ENCODE data around the gene ZMYM3.
"Not testable (repeated sequence)": the region's sequence is repeated elsewhere in the genome, so short reads cannot be mapped to it uniquely, and the experiment has no call there.

GRCh38 chrX:71281300-71281699 is 27.4 kb upstream of the ZMYM3 start:
- not testable (repeated sequence) for TF ChIP-seq ZFX (IDR thresholded peaks at IDR 0.05)
- TF ChIP-seq, protein P1, sequence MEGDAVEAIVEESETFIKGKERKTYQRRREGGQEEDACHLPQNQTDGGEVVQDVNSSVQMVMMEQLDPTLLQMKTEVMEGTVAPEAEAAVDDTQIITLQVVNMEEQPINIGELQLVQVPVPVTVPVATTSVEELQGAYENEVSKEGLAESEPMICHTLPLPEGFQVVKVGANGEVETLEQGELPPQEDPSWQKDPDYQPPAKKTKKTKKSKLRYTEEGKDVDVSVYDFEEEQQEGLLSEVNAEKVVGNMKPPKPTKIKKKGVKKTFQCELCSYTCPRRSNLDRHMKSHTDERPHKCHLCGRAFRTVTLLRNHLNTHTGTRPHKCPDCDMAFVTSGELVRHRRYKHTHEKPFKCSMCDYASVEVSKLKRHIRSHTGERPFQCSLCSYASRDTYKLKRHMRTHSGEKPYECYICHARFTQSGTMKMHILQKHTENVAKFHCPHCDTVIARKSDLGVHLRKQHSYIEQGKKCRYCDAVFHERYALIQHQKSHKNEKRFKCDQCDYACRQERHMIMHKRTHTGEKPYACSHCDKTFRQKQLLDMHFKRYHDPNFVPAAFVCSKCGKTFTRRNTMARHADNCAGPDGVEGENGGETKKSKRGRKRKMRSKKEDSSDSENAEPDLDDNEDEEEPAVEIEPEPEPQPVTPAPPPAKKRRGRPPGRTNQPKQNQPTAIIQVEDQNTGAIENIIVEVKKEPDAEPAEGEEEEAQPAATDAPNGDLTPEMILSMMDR (conservative IDR thresholded peaks at IDR 0.05), result not testable (repeated sequence)
